SK-N-MC (cell line): ENCODE measurements around the gene SMAD7.

Experiments used
- EZH2 ChIP-seq: fragments of 200-600 bp; sonication (generic); IDR thresholded peaks from one replicate; pipeline ENCODE4 v1.6.1; 2017; ENCODE audit warnings: antibody characterized with exemption
- FOXP2 ChIP-seq: optimal IDR thresholded peaks from 2 replicates; pipeline ENCODE3; 2011; ENCODE audit warnings: mild to moderate bottlenecking, moderate library complexity; ENCODE audit not compliant: insufficient read depth; ENCODE audit errors: extremely low read length, control extremely low read depth
- POLR2AphosphoS5 ChIP-seq: IDR thresholded peaks from 2 replicates; pipeline ENCODE4 v1.6.1; 2012; ENCODE audit warnings: mild to moderate bottlenecking, low read depth, low read length, borderline replicate concordance

DNA sequence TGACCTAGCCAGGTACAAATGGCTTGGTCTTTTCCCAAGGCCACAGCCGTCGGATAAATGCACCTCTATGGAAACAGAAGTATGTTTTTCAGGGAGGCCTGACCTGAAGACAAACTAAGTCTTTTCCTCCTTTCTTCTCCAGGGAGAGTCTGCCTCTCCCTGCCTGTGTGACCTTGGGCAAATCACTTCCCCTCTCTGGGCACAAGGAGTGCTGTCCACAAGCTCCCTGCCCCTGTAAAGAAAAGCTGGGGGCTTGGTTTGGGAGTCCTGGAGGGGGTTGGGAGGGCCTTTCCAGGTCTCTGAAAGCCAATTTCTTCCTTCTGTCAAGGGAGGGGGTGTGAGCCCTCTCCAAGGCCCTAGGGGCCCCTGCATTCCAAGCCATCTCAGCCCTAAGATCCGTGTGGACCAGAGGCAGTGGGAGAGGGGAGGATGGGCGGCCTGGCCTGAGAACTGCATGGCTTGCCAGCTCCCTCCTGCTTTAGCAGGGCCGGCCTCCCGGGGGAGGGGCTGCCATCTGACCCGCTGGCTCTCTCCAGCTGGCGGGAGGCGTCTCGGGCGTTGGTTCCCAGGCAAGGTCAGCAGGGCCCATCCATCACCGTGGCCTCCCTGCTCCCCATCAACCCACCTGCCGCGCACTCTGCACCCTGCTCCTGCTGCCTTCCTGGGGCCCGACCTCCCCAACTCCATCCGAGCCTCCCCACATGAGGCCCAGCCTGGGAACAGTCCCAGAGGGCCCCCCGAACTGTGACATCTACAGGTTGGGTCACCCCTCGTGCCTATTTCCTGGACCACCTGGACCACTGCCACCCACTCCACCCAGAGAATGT is 61.4 kb downstream of the SMAD7 start:
- TF ChIP-seq EZH2 (no peak), POLR2AphosphoS5 (no peak), FOXP2 (no peak)
